ENCODE results near the gene WRNIP1.

The WRNIP1 gene

GRCh38 chr6:2765896-2766766 is 938 bp downstream of the WRNIP1 start:
- peak; percentile 46 for DNase-seq (ENCODE audit: low read depth)
- TF ChIP-seq CTCF (IDR thresholded peaks at IDR 0.05; ENCODE audit: low read length, missing control alignments) = no peak
- peak overlapping the region; percentile 90 for H3K4me3 ChIP-seq (replicated peaks; ENCODE audit: low read depth, low read length)

- no peak for TF ChIP-seq CTCF (IDR thresholded peaks at IDR 0.05; ENCODE audit: low read length, missing control alignments)
- DNase-seq (ENCODE audit: low read depth) = peak; percentile 33
- H3K4me3 ChIP-seq (replicated peaks; ENCODE audit: low read depth, low read length) = peak overlapping the region; percentile 90
Measured at GRCh38 chr6:2766767-2767656, 1.8 kb downstream of the WRNIP1 start.

GRCh38 chr6:2767657-2768524 is 2.7 kb downstream of the WRNIP1 start:
- DNase-seq (ENCODE audit: low read depth) = no peak
- H3K4me3 ChIP-seq (replicated peaks; ENCODE audit: low read depth, low read length) = peak overlapping the region; percentile 90
- no peak for TF ChIP-seq CTCF (IDR thresholded peaks at IDR 0.05; ENCODE audit: low read length, missing control alignments)

- H3K4me3 ChIP-seq (replicated peaks; ENCODE audit: low read depth, low read length) = peak overlapping the region; percentile 90
- DNase-seq (ENCODE audit: low read depth) = no peak
- no peak for TF ChIP-seq CTCF (IDR thresholded peaks at IDR 0.05; ENCODE audit: low read length, missing control alignments)
Measured at GRCh38 chr6:2768696-2769095, 3.5 kb downstream of the WRNIP1 start.

- H3K4me3 ChIP-seq (replicated peaks; ENCODE audit: low read depth, low read length) = no peak overlapping the region
- no peak for TF ChIP-seq CTCF (IDR thresholded peaks at IDR 0.05; ENCODE audit: low read length, missing control alignments)
- no peak for DNase-seq (ENCODE audit: low read depth)
Measured at GRCh38 chr6:2770171-2770570, 5.0 kb downstream of the WRNIP1 start.

GRCh38 chr6:2771079-2771478 is 5.9 kb downstream of the WRNIP1 start:
- no peak for DNase-seq (ENCODE audit: low read depth)
- TF ChIP-seq CTCF (IDR thresholded peaks at IDR 0.05; ENCODE audit: low read length, missing control alignments) = no peak
- H3K4me3 ChIP-seq (replicated peaks; ENCODE audit: low read depth, low read length) = no peak overlapping the region

Measured in fibroblast of pulmonary artery (primary cell).